CD8-positive, alpha-beta memory T cell (primary cell): Measurements from ENCODE around the gene MMP24OS. TPM values are rescaled to one million over a fixed set of nuclear protein-coding genes. Genes with fewer than 3 reads are reported as not detected.

Source experiments
- CTCF ChIA-PET: fragments of 350-600 bp; sonication (Branson Sonifier 250); formaldehyde crosslinking; loops from one replicate; lab custom pipeline; 2021; ENCODE audit warnings: antibody characterized with exemption; lab: Charles Lee
- POLR2A ChIA-PET: fragments of 350-600 bp; sonication (Branson Sonifier 250); formaldehyde crosslinking; loops from one replicate; lab custom pipeline; 2021; ENCODE audit warnings: antibody characterized with exemption; lab: Charles Lee
- DNase-seq, 5 donors: peaks; one replicate each; pipeline versions ENCODE4 v3.0.0 to v3.0.0-alpha.2; 2020 to 2022; ENCODE audit warnings: mixed read lengths in 1 of 5
- H3K27ac ChIP-seq: one replicate; pipeline ENCODE4 v1.7.0; 2013; ENCODE audit warnings: low read depth, mild to moderate bottlenecking, low read length, moderate library complexity
- H3K27me3 ChIP-seq: 2 replicates; pipeline ENCODE4 v1.7.0; 2013; ENCODE audit warnings: low read length, mild to moderate bottlenecking; ENCODE audit not compliant: insufficient read depth, poor library complexity, severe bottlenecking
- H3K36me3 ChIP-seq: 2 replicates; pipeline ENCODE4 v1.7.0; 2013; ENCODE audit warnings: mild to moderate bottlenecking, low read length, moderate library complexity; ENCODE audit not compliant: insufficient read depth
- H3K4me1 ChIP-seq: 2 replicates; pipeline ENCODE4 v1.7.0; 2013; ENCODE audit warnings: mild to moderate bottlenecking, low read length, moderate library complexity; ENCODE audit not compliant: insufficient read depth
- H3K4me3 ChIP-seq: 2 replicates; pipeline ENCODE4 v1.7.0; 2013; ENCODE audit warnings: mild to moderate bottlenecking, low read length
- H3K9me3 ChIP-seq: 2 replicates; pipeline ENCODE4 v1.7.0; 2013; ENCODE audit warnings: mild to moderate bottlenecking, low read length
- H3K27ac Mint-ChIP-seq, 8 donors: one replicate each; pipeline ENCODE4 v1.8.0; 2020 to 2021; ENCODE audit warnings: mixed read lengths in 8 of 8, mild to moderate bottlenecking in 6 of 8, inconsistent platforms in 3 of 8, moderate library complexity in 3 of 8
- H3K27me3 Mint-ChIP-seq, 2 donors: one replicate each; pipeline ENCODE4 v1.8.0; 2020 to 2021; ENCODE audit warnings: mixed read lengths in 2 of 2, mild to moderate bottlenecking in 1 of 2, moderate library complexity in 1 of 2
- H3K36me3 Mint-ChIP-seq, 3 donors: one replicate each; pipeline ENCODE4 v1.8.0; 2020 to 2021; ENCODE audit warnings: mixed read lengths in 3 of 3, inconsistent platforms in 1 of 3, mild to moderate bottlenecking in 1 of 3
- H3K4me1 Mint-ChIP-seq, 3 donors: one replicate each; pipeline ENCODE4 v1.8.0; 2020 to 2021; ENCODE audit warnings: mixed read lengths in 3 of 3, inconsistent platforms in 1 of 3, mild to moderate bottlenecking in 1 of 3
- H3K4me3 Mint-ChIP-seq, 7 donors: one replicate each; pipeline ENCODE4 v1.8.0; 2020 to 2021; ENCODE audit warnings: mixed read lengths in 7 of 7, mild to moderate bottlenecking in 6 of 7, moderate library complexity in 4 of 7, inconsistent platforms in 2 of 7
- H3K9me3 Mint-ChIP-seq, 5 donors: one replicate each; pipeline ENCODE4 v1.8.0; 2020 to 2022; ENCODE audit warnings: mixed read lengths in 5 of 5, mild to moderate bottlenecking in 3 of 5, moderate library complexity in 2 of 5, inconsistent platforms in 1 of 5
- polyA plus RNA-seq: library from polyadenylated mRNA; unstranded; fragments of 300-500 nt; fragmentation: Illumina TruSeq; gene quantifications from one replicate; pipeline ENCODE4 v1.2.3, GENCODE V29; 2021
- total RNA-seq, 2 experiments: library from RNA; stranded (reverse); gene quantifications; one replicate each; pipeline ENCODE4 v1.2.3, GENCODE V29; 2021

MMP24OS gene
- total RNA-seq (10 to 100 TPM; 36.5 to 36.6 TPM), polyA plus RNA-seq (14.0 TPM)

DNA sequence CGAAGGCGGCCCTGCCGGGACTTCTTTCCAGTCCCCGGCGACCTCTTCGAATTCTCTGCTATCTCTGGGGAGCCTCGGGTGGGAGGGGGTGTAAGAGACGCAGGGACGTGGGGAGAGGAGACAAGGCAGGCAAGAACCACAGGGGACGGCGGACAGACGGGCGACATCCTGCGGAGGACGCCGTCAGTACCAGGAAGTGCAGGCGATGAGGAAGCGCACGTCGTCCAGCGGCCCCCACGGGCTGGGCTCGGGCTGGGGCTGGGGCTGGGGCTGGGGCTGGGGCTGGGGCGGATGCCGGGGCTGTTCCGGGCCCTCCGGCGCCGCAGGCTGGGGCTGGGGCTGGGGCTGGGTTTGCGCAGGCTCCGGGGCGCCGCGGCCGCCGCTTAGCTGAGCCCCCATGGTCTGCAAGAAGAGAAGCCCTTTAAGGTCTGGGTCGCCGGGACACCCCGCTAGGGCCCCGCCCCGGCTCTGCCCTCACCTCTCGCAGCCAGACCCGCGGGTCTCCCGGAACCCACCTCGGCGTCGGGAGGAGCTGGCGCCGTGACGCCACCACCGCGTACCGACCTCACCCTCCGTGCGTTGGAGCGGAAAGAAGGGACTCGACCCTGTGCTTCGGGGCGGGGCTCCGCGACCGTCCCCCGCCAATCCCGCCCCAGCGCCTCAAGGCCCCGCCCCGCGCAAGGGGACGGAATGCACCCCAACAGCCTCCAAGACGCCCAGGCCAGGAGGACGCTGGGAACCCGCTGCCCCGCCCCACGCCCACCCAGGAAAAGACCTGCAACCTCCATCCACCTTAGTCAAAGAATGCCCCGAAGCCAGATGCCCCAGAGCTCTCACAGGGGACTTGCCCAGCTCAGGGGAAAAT, at the start of gene MMP24OS:
Gene MMP24OS, minus strand, starts transcription at position 592 of the 865 bp plus-strand sequence. Its CDS starts 193 bp downstream, at position 399.
- H3K27me3 ChIP-seq, result no peaks in the 10 kb centered on the region

DNA sequence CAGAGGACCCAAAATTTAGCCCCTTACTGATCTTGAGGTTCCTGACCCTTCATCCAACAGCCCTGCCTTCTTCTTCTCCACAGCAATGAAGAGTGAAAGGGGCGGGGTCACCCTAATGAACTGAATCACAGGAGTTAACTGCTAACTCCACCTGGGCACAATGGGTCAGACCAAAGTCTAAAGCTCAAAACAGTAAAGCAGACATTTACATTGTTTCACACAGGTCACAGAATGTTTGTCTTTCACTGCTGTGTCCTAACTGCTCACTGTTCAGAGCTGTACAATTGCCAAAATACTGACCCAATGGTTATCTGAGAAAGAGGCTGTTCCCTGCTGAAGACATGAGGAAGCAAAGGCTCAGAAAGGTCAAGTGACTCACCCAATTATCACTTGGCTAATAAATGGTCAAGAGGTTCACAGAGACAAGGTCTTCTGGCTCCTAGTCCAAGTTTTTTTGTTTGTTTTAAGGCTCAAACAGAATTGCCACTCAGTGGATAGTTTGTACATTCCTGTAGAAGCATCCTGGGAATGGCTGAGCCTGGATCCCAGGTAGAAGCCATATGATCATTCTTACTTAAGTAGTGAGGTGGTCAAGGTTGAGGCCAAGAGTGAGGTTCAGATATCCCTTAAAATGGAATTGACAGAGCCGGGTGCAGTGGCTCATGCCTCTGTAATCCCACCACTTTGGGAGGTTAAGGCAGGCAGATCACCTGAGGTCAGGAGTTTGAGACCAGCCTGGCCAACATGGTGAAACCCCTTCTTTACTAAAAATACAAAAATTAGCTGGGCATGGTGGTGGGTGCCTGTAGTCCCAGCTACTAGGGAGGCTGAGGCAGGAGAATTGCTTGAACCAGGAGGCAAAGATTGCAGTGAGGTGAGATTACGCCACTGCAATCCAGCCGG, 49.4 kb upstream of the MMP24OS start:
- Histone ChIP-seq H3K36me3 (no peaks in the 10 kb centered on the region), H3K9me3 (no peaks in the 10 kb centered on the region), H3K4me3 (no peak overlapping the region), H3K27ac (no peak overlapping the region), H3K27me3 (no peaks in the 10 kb centered on the region), H3K4me1 (no peaks in the 10 kb centered on the region)
- no peaks in the 10 kb centered on the region for H3K27me3 Mint-ChIP-seq
- no peak overlapping the region for H3K4me3 Mint-ChIP-seq
- peaks cover 0 to 23% (median 13%) of the 10 kb centered on the region in 3 donors for H3K36me3 Mint-ChIP-seq
- H3K9me3 Mint-ChIP-seq, result no peaks in the 10 kb centered on the region
- ChIA-PET CTCF (no interaction called here), POLR2A (no interaction called here)
- no peak overlapping the region for H3K27ac Mint-ChIP-seq
- DNase-seq, result no peak
- no peaks in the 10 kb centered on the region for H3K4me1 Mint-ChIP-seq

More for the DNA sequence above, at the start of gene MMP24OS:
- Mint-ChIP-seq H3K9me3 (no peaks in the 10 kb centered on the region), H3K27ac (peak within 1 kb of the TSS; percentile 97 to 100 (median 100)), H3K4me1 (peaks cover 22 to 38% (median 34%) of the 10 kb centered on the region in 3 donors), H3K36me3 (peaks cover 0 to 60% (median 9%) of the 10 kb centered on the region in 3 donors), H3K27me3 (peaks cover 0 to 3% of the 10 kb centered on the region in 2 donors), H3K4me3 (peak within 1 kb of the TSS; percentile 92 to 99 (median 97))
- CTCF ChIA-PET, result interaction anchor here (0.6 to 2.3 kb wide), 8 partner anchors 8 to 182 kb away, joined by 3 to 9 read pairs (median 3); partner anchors contain the start of gene EDEM2
- Histone ChIP-seq H3K36me3 (peaks cover 25% of the 10 kb centered on the region), H3K4me3 (peak within 1 kb of the TSS; percentile 94), H3K27ac (peak within 1 kb of the TSS; percentile 94), H3K9me3 (no peaks in the 10 kb centered on the region), H3K4me1 (peaks cover 15% of the 10 kb centered on the region)
- POLR2A ChIA-PET, result interaction anchor here (0.5 to 1.6 kb wide), 12 partner anchors 9 to 1666 kb away, joined by 3 to 9 read pairs (median 6); partner anchors contain the start of genes EDEM2 and UQCC1
- peak; percentile 83 to 91 (median 88) for DNase-seq

DNA sequence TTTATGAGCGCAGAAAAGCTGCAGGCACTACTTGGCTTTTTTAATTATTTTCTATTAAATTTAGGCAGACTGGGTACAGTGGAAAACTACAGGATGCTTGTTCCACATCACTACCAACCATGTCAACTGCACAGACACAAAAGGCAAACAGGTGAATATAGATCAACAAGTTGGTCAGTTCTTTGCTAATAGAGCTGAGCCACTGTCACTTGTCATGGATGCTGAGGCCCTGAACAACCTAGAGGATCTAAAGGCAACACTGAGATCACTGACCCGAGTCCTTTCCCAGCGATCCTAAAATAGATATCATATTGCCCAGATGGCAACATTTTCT, 48.8 kb upstream of the MMP24OS start:
- no peak overlapping the region for H3K27ac ChIP-seq
- POLR2A ChIA-PET, result no interaction called here
- no peak overlapping the region for H3K4me3 ChIP-seq
- CTCF ChIA-PET, result no interaction called here
- H3K36me3 ChIP-seq, result no peaks in the 10 kb centered on the region
- H3K4me1 Mint-ChIP-seq, result no peaks in the 10 kb centered on the region
- H3K27me3 Mint-ChIP-seq, result no peaks in the 10 kb centered on the region
- no peaks in the 10 kb centered on the region for H3K27me3 ChIP-seq
- H3K9me3 Mint-ChIP-seq, result no peaks in the 10 kb centered on the region
- H3K4me3 Mint-ChIP-seq, result no peak overlapping the region
- peaks cover 0 to 23% (median 13%) of the 10 kb centered on the region in 3 donors for H3K36me3 Mint-ChIP-seq
- no peaks in the 10 kb centered on the region for H3K4me1 ChIP-seq
- peak overlapping the region in 1 of 8 donors; percentile 65 for H3K27ac Mint-ChIP-seq
- H3K9me3 ChIP-seq, result no peaks in the 10 kb centered on the region
- no peak for DNase-seq

DNA sequence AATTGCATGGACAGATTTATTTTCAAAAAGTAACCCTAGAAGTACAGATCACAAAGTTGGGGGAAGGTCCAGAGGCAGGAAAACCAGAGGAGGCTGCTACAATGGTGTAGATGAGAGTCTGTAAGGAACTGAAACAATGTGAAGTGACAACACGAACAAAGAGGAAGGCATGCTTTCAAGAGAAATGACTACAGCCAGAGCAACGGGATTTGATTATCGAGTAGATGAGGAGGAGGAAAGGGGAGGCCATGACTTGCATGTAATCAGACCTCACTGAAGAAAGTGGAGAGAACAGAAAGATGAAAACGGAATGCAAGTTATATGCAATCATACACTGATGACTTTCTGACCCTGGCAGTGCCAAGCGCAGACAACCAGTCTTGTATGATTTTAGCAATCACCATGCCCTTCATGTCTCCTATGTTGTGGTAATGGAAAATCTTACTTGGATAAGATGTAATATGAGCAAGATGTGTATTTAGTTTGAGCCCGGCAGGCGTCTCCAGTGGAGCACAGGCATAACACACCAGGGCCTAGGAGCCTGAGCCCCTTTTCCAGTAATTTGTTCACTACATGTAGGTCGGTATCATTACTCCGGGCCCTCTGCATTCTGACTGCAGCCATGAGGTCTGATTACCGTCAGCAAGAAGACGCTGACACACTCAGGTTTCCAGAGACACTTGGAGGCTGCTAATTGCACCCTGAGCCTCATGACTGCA, 48.3 kb upstream of the MMP24OS start:
- H3K4me1 Mint-ChIP-seq, result no peaks in the 10 kb centered on the region
- Histone ChIP-seq H3K27me3 (no peaks in the 10 kb centered on the region), H3K4me3 (no peak overlapping the region), H3K27ac (no peak overlapping the region), H3K36me3 (no peaks in the 10 kb centered on the region), H3K4me1 (no peaks in the 10 kb centered on the region), H3K9me3 (no peaks in the 10 kb centered on the region)
- H3K9me3 Mint-ChIP-seq, result no peaks in the 10 kb centered on the region
- no peaks in the 10 kb centered on the region for H3K27me3 Mint-ChIP-seq
- peak overlapping the region in 3 of 8 donors; percentile 6 to 65 (median 23) for H3K27ac Mint-ChIP-seq
- ChIA-PET POLR2A (no interaction called here), CTCF (no interaction called here)
- H3K36me3 Mint-ChIP-seq, result peaks cover 0 to 21% (median 13%) of the 10 kb centered on the region in 3 donors
- DNase-seq, result no peak
- H3K4me3 Mint-ChIP-seq, result peak overlapping the region in 1 of 7 donors; percentile 11

DNA sequence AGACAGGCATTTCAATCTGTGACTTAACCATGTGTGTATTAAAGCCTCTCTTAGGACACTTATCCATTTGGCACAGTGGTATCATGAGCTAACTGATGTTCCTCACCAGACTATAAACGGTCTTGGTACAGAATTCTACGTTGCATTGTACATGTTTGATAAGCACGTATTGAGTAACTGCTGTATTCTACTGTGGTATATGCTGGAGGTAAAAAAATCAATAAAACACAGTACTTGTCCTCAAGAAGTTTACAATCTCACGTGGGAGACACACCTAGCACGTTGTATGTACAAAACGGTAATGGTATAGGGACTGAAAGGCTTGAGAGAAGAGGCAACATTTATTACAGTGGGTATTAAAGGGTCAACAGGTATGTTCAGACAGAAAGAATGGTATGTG, 47.5 kb upstream of the MMP24OS start:
- peaks cover 0 to 25% (median 13%) of the 10 kb centered on the region in 3 donors for H3K36me3 Mint-ChIP-seq
- no peaks in the 10 kb centered on the region for H3K4me1 ChIP-seq
- no peaks in the 10 kb centered on the region for H3K27me3 ChIP-seq
- no peak for DNase-seq
- POLR2A ChIA-PET, result no interaction called here
- H3K27ac Mint-ChIP-seq, result no peak overlapping the region
- no peaks in the 10 kb centered on the region for H3K36me3 ChIP-seq
- H3K9me3 ChIP-seq, result no peaks in the 10 kb centered on the region
- H3K4me3 ChIP-seq, result no peak overlapping the region
- CTCF ChIA-PET, result no interaction called here
- no peaks in the 10 kb centered on the region for H3K4me1 Mint-ChIP-seq
- no peak overlapping the region for H3K4me3 Mint-ChIP-seq
- no peaks in the 10 kb centered on the region for H3K9me3 Mint-ChIP-seq
- no peaks in the 10 kb centered on the region for H3K27me3 Mint-ChIP-seq
- H3K27ac ChIP-seq, result no peak overlapping the region

DNA sequence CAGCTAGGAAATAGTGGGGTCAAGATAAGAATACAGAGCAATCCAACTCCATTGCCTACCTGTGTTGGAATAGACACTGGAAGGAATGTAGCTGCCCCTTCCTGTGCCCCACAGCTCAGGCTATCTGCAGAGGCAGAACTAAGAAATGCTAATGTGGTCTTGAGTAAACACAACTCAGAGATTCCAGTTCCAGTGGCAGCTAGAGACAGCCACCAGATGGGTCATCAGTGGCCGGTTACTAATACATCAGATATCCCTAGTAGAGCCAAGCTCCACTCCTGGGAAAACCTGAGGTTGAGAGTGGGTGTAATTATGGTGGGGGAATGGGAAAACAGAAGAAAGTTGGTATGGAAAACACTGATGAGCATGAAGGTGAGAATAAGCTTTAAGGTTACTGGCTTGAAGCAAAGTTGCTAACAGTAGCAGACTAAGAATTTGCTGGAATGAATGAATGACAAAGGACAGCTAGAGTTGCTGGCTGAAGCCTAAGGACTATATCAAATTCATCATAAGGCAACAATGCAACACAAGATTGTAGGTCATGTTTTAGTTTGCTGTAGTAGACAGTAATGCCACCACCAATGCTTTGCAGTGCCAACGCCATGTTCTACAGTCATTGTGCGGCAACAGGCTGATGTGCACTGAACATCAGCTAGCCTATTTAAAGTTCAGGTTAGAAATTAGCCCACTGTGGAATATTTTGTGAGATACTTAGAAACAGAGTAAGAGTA, 42.6 kb upstream of the MMP24OS start:
- H3K9me3 ChIP-seq, result no peaks in the 10 kb centered on the region
- H3K4me3 ChIP-seq, result no peak overlapping the region
- no peak overlapping the region for H3K27ac ChIP-seq
- Mint-ChIP-seq H3K27ac (no peak overlapping the region), H3K36me3 (peaks cover 0 to 21% (median 6%) of the 10 kb centered on the region in 3 donors), H3K4me3 (no peak overlapping the region), H3K27me3 (no peaks in the 10 kb centered on the region), H3K4me1 (peaks cover 3 to 7% (median 6%) of the 10 kb centered on the region in 3 donors), H3K9me3 (no peaks in the 10 kb centered on the region)
- ChIA-PET POLR2A (no interaction called here), CTCF (interaction anchor here (0.9 kb wide), 1 partner anchor 16 kb away, joined by 4 read pairs; no protein-coding TSS in a partner anchor)
- DNase-seq, result no peak
- no peaks in the 10 kb centered on the region for H3K36me3 ChIP-seq
- H3K27me3 ChIP-seq, result no peaks in the 10 kb centered on the region
- no peaks in the 10 kb centered on the region for H3K4me1 ChIP-seq

DNA sequence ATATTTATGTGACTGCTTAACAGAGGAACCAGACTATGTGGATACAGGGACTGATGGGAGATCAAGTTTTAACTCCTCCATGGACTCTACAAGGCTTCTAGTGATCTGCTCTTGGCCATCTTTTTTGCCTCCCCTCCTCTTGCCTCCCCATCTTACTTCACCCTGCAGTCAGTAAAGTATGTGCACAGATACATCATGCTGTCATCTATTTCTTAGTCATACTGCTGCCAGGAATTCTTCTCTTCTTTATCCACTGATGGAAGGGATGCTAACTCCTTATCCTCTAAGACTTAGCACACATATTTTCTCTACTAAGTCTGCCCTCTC, 41.9 kb upstream of the MMP24OS start:
- Mint-ChIP-seq H3K4me3 (no peak overlapping the region), H3K9me3 (no peaks in the 10 kb centered on the region)
- POLR2A ChIA-PET, result no interaction called here

More for the DNA sequence above, 41.9 kb upstream of the MMP24OS start:
- Histone ChIP-seq H3K36me3 (no peaks in the 10 kb centered on the region), H3K4me1 (peaks cover 4% of the 10 kb centered on the region), H3K27ac (no peak overlapping the region), H3K9me3 (no peaks in the 10 kb centered on the region), H3K4me3 (no peak overlapping the region), H3K27me3 (no peaks in the 10 kb centered on the region)
- Mint-ChIP-seq H3K4me1 (peaks cover 9 to 14% (median 13%) of the 10 kb centered on the region in 3 donors), H3K27me3 (no peaks in the 10 kb centered on the region), H3K36me3 (peaks cover 0 to 18% (median 2%) of the 10 kb centered on the region in 3 donors), H3K27ac (peak overlapping the region in 3 of 8 donors; percentile 4 to 10 (median 5))
- DNase-seq, result no peak
- CTCF ChIA-PET, result interaction anchor here (0.9 kb wide), 1 partner anchor 16 kb away, joined by 4 read pairs; no protein-coding TSS in a partner anchor
